ENCODE data around the gene OIP5. TPM values are rescaled to one million over a fixed set of nuclear protein-coding genes. Genes with fewer than 3 reads are reported as not detected.
A peak's percentile ranks its signal among the peaks of the same experiment; 100 is the strongest.

Gene OIP5
- total and polyA plus RNA-seq, 2 donors (not counting 1 experiment from before 2014, with no cell fraction given), result 0.84 to 1.3 TPM

DNA sequence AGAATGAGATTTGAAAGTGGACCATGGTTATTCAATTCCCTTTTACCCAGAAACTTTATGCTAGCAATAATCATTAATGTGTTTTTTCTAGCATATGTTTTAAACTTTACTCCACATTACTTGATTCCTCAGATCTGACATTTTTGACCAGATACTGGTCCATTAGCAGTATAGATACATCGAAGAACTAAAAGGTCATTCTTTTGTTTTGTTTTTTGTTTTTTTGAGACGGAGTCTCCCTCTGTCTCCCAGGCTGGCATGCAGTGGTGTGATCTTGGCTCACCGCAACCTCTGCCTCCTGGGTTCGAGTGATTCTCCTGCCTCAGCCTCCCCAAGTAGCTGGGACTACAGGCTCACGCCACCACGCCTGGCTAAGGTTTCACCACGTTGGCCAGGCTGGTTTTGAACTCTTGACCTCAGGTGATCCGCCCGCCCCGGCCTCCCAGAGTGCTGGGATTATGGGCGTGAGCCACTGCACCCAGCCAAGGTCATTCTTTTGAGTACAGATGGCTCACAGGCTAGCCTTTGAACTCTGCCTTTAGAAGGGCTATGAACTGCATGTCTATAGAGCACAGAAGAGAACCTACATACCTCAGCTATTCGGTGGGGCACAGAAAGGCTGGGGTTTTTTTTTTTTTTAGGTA, 72.7 kb downstream of the OIP5 start:
- Mint-ChIP-seq H3K4me3 (no peak overlapping the region), H3K27me3 (no peaks in the 10 kb centered on the region), H3K27ac (peak overlapping the region; percentile 84), H3K9me3 (ENCODE audit: insufficient read depth) (no peaks in the 10 kb centered on the region), H3K4me1 (peaks cover 20% of the 10 kb centered on the region)
- ChIA-PET CTCF (interaction anchor here (0.6 to 1.0 kb wide), 2 partner anchors 74 to 1311 kb away, joined by 3 to 4 read pairs; no protein-coding TSS in a partner anchor), POLR2A (interaction anchor here (0.6 kb wide), 1 partner anchor 335 kb away, joined by 4 read pairs; no protein-coding TSS in a partner anchor)
- Histone ChIP-seq H3K79me2 (ENCODE audit: control insufficient read depth, insufficient read depth, low read length) (no peaks in the 10 kb centered on the region), H3K4me1 (ENCODE audit: control insufficient read depth in 2 of 2, insufficient read depth in 2 of 2, low read length in 2 of 2) (peaks cover 18 to 28% of the 10 kb centered on the region in 2 donors), H3K4me2 (replicated peaks; ENCODE audit: low read depth, low read length, poor library complexity, severe bottlenecking) (peak overlapping the region; percentile 56), H3K36me3 (replicated peaks in 1 of 2; ENCODE audit: control extremely low read depth in 1 of 2, control insufficient read depth in 1 of 2, extremely low read depth in 1 of 2, insufficient read depth in 2 of 2, low read length in 1 of 2) (peaks cover 0 to 11% of the 10 kb centered on the region in 2 experiments), H2AFZ (ENCODE audit: insufficient read depth, low read depth, low read length, poor library complexity, severe bottlenecking) (peak overlapping the region; percentile 16), H3K9ac (ENCODE audit: low read length) (peak overlapping the region; percentile 19), H3K4me3 (ENCODE audit: control extremely low read depth in 1 of 5, extremely low read depth in 1 of 5, insufficient read depth in 1 of 5, low read depth in 2 of 5, low read length in 4 of 5) (no peak overlapping the region), H3K27me3 (replicated peaks in 1 of 4; ENCODE audit: control extremely low read depth in 1 of 4, control insufficient read depth in 3 of 4, insufficient read depth in 4 of 4, low read length in 3 of 4) (no peaks in the 10 kb centered on the region), H4K20me1 (ENCODE audit: control insufficient read depth, insufficient read depth, low read length, poor library complexity, severe bottlenecking) (no peaks in the 10 kb centered on the region), H3K27ac (ENCODE audit: low read length in 2 of 2) (peak overlapping the region; percentile 26 to 59), H3K9me3 (ENCODE audit: control extremely low read depth in 1 of 3, control insufficient read depth in 2 of 3, insufficient read depth in 1 of 3, low read length in 2 of 3) (no peaks in the 10 kb centered on the region)
- WGBS (ENCODE audit: insufficient coverage), result 93% methylated on average over 10 of the region's 12 CpGs
- TF ChIP-seq EZH2 (IDR thresholded peaks at IDR 0.05; ENCODE audit: borderline replicate concordance, insufficient read depth, low read depth, low read length, poor library complexity, severe bottlenecking), result no peak
- TF ChIP-seq, protein P1, sequence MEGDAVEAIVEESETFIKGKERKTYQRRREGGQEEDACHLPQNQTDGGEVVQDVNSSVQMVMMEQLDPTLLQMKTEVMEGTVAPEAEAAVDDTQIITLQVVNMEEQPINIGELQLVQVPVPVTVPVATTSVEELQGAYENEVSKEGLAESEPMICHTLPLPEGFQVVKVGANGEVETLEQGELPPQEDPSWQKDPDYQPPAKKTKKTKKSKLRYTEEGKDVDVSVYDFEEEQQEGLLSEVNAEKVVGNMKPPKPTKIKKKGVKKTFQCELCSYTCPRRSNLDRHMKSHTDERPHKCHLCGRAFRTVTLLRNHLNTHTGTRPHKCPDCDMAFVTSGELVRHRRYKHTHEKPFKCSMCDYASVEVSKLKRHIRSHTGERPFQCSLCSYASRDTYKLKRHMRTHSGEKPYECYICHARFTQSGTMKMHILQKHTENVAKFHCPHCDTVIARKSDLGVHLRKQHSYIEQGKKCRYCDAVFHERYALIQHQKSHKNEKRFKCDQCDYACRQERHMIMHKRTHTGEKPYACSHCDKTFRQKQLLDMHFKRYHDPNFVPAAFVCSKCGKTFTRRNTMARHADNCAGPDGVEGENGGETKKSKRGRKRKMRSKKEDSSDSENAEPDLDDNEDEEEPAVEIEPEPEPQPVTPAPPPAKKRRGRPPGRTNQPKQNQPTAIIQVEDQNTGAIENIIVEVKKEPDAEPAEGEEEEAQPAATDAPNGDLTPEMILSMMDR (IDR thresholded peaks at IDR 0.05), result no peak
- no peak for ATAC-seq (ENCODE audit: low read depth)
- no peak for DNase-seq
- intact Hi-C loops (cut with micrococcal nuclease), result loop anchor here (1.0 to 2.0 kb wide), 2 partner anchors 28 to 31 kb away; partner anchors contain the start of gene CHP1

Other genes starting within 250 kb of the OIP5 start
- 55.7 and 57.8 TPM in 2 replicates for gene INO80, start 216.3 kb downstream of the OIP5 start, total RNA-seq
- gene INO80, start 216.3 kb downstream of the OIP5 start, polyA plus RNA-seq, result 14.7 and 16.3 TPM in 2 replicates
- not detected in 2 replicates for gene EXD1, start 101.8 kb downstream of the OIP5 start, total RNA-seq
- not detected in 2 replicates for gene EXD1, start 101.8 kb downstream of the OIP5 start, polyA plus RNA-seq
- 39.9 and 40.8 TPM in 2 replicates for gene CHP1, start 101.3 kb downstream of the OIP5 start, total RNA-seq
- gene CHP1, start 101.3 kb downstream of the OIP5 start, polyA plus RNA-seq, result 14.2 and 17.9 TPM in 2 replicates
- gene NUSAP1, start 290 bp upstream of the OIP5 start, total RNA-seq, result 5.4 and 7.4 TPM in 2 replicates
- gene NUSAP1, start 290 bp upstream of the OIP5 start, polyA plus RNA-seq, result 6.5 and 8.3 TPM in 2 replicates
- 14.8 and 16.0 TPM in 2 replicates for gene NDUFAF1, start 69.9 kb upstream of the OIP5 start, total RNA-seq
- 6.1 TPM in 2 replicates for gene NDUFAF1, start 69.9 kb upstream of the OIP5 start, polyA plus RNA-seq
- 39.4 and 45.0 TPM in 2 replicates for gene RTF1, start 84.5 kb upstream of the OIP5 start, total RNA-seq
- gene RTF1, start 84.5 kb upstream of the OIP5 start, polyA plus RNA-seq, result 11.9 and 25.9 TPM in 2 replicates
- 0.22 TPM in 1 of 2 replicates, not detected in the other for gene ITPKA, start 161.3 kb upstream of the OIP5 start, total RNA-seq
- not detected in 2 replicates for gene ITPKA, start 161.3 kb upstream of the OIP5 start, polyA plus RNA-seq
- gene LTK, start 181.2 kb upstream of the OIP5 start, total RNA-seq, result 3.2 and 4.4 TPM in 2 replicates
- 9.7 and 19.4 TPM in 2 replicates for gene LTK, start 181.2 kb upstream of the OIP5 start, polyA plus RNA-seq
- 59.4 and 69.6 TPM in 2 replicates for gene RPAP1, start 211.7 kb upstream of the OIP5 start, total RNA-seq
- 29.1 and 30.6 TPM in 2 replicates for gene RPAP1, start 211.7 kb upstream of the OIP5 start, polyA plus RNA-seq
- gene TYRO3, start 226.6 kb upstream of the OIP5 start, total RNA-seq, result 0.05 TPM in 1 of 2 replicates, not detected in the other
- gene TYRO3, start 226.6 kb upstream of the OIP5 start, polyA plus RNA-seq, result not detected in 2 replicates

All from B cell (primary cell).